CD14-positive monocyte (primary cell): Measurements from ENCODE around the gene CELF2. TPM values are rescaled to one million over a fixed set of nuclear protein-coding genes. Genes with fewer than 3 reads are reported as not detected.
A peak's percentile ranks its signal among the peaks of the same experiment; 100 is the strongest.

Experiments used
- DNase-seq, 3 donors: peaks; one replicate each; pipeline ENCODE4 v3.0.0-alpha.2; 2011 to 2022
- H2AFZ ChIP-seq: 2 replicates; pipeline ENCODE4 v1.6.0; 2012; ENCODE audit warnings: mild to moderate bottlenecking, low read depth, low read length, inconsistent platforms; ENCODE audit not compliant: insufficient read depth, poor library complexity, severe bottlenecking
- H3K27ac ChIP-seq, 2 donors: 1 replicate in 1 of 2; 2 replicates in 1 of 2; pipeline ENCODE4 v1.5.1; 2012 to 2013; ENCODE audit warnings: low read length in 2 of 2, control low read depth in 1 of 2, inconsistent platforms in 1 of 2, low read depth in 1 of 2, mild to moderate bottlenecking in 1 of 2
- H3K27me3 ChIP-seq, 2 donors: one replicate each; pipeline versions ENCODE4 v1.6.0 to v1.6.1; 2011 to 2013; ENCODE audit warnings: low read length in 2 of 2; ENCODE audit not compliant: control insufficient read depth in 2 of 2, insufficient read depth in 2 of 2
- H3K36me3 ChIP-seq, 2 donors: replicated peaks in 1 of 2; 1 replicate in 1 of 2; 2 replicates in 1 of 2; pipeline versions ENCODE4 v1.5.1 to v1.6.1; 2012 to 2013; ENCODE audit warnings: low read length in 2 of 2, control low read depth in 1 of 2, inconsistent platforms in 1 of 2, mild to moderate bottlenecking in 1 of 2; ENCODE audit not compliant: insufficient read depth in 2 of 2, control insufficient read depth in 1 of 2
- H3K4me1 ChIP-seq, 2 donors: 1 replicate in 1 of 2; 2 replicates in 1 of 2; pipeline versions ENCODE4 v1.5.1 to v1.6.1; 2012 to 2013; ENCODE audit warnings: low read length in 2 of 2, control low read depth in 1 of 2, inconsistent platforms in 1 of 2, mild to moderate bottlenecking in 1 of 2, moderate library complexity in 1 of 2; ENCODE audit not compliant: insufficient read depth in 2 of 2, control insufficient read depth in 1 of 2
- H3K4me2 ChIP-seq: replicated peaks from 2 replicates; pipeline ENCODE3; 2012; ENCODE audit warnings: low read length, moderate library complexity, mild to moderate bottlenecking; ENCODE audit not compliant: poor library complexity, severe bottlenecking; ENCODE audit errors: extremely low read depth
- H3K4me3 ChIP-seq, 3 experiments: fragments of 200-600 bp in 1 of 3; sonication (generic) in 1 of 3; replicated peaks in 1 of 3; 1 replicate in 2 of 3; 2 replicates in 1 of 3; pipeline ENCODE4 v1.5.1; 2011 to 2013; ENCODE audit warnings: low read length in 3 of 3, mild to moderate bottlenecking in 3 of 3, control low read depth in 2 of 3, low read depth in 2 of 3, inconsistent platforms in 1 of 3, moderate library complexity in 1 of 3
- H3K79me2 ChIP-seq: 2 replicates; pipeline ENCODE4 v1.6.0; 2012; ENCODE audit warnings: mild to moderate bottlenecking, control low read depth, inconsistent platforms, low read length, moderate library complexity; ENCODE audit not compliant: insufficient read depth
- H3K9ac ChIP-seq: 2 replicates; pipeline ENCODE4 v1.6.0; 2017; ENCODE audit warnings: low read length, mild to moderate bottlenecking; ENCODE audit not compliant: insufficient read depth, poor library complexity, severe bottlenecking
- H3K9me3 ChIP-seq, 2 donors: replicated peaks in 1 of 2; 1 replicate in 1 of 2; 2 replicates in 1 of 2; pipeline versions ENCODE4 v1.5.1 to v1.6.1; 2012 to 2013; ENCODE audit warnings: low read length in 2 of 2, control low read depth in 1 of 2; ENCODE audit not compliant: control insufficient read depth in 1 of 2, insufficient read depth in 1 of 2
- H4K20me1 ChIP-seq: 2 replicates; pipeline ENCODE4 v1.6.0; 2012; ENCODE audit warnings: mild to moderate bottlenecking, low read length, control low read depth, moderate library complexity; ENCODE audit not compliant: insufficient read depth
- H3K27ac Mint-ChIP-seq, 7 donors: one replicate each; pipeline ENCODE4 v1.8.0; 2020; ENCODE audit warnings: mild to moderate bottlenecking in 7 of 7, mixed read lengths in 7 of 7, moderate library complexity in 6 of 7, inconsistent platforms in 2 of 7
- H3K27me3 Mint-ChIP-seq, 3 donors: one replicate each; pipeline ENCODE4 v1.8.0; 2021 to 2022; ENCODE audit warnings: low read depth in 3 of 3, mild to moderate bottlenecking in 3 of 3, mixed read lengths in 3 of 3, moderate library complexity in 3 of 3, inconsistent platforms in 1 of 3
- H3K36me3 Mint-ChIP-seq, 2 donors: one replicate each; pipeline ENCODE4 v1.8.0; 2020; ENCODE audit warnings: mixed read lengths in 2 of 2, inconsistent platforms in 1 of 2, mild to moderate bottlenecking in 1 of 2
- H3K4me1 Mint-ChIP-seq: one replicate; pipeline ENCODE4 v1.8.0; 2020; ENCODE audit warnings: mild to moderate bottlenecking, mixed read lengths
- H3K4me3 Mint-ChIP-seq, 2 donors: one replicate each; pipeline ENCODE4 v1.8.0; 2020; ENCODE audit warnings: mild to moderate bottlenecking in 2 of 2, mixed read lengths in 2 of 2, moderate library complexity in 1 of 2
- H3K9me3 Mint-ChIP-seq, 7 donors: one replicate each; pipeline ENCODE4 v1.8.0; 2020 to 2022; ENCODE audit warnings: mixed read lengths in 7 of 7, mild to moderate bottlenecking in 6 of 7, moderate library complexity in 6 of 7, inconsistent platforms in 2 of 7
- CTCF ChIP-seq: fragments of 200-600 bp; IDR thresholded peaks from one replicate; pipeline ENCODE4 v1.8.0; 2022; ENCODE audit warnings: antibody characterized with exemption, mild to moderate bottlenecking
- WGBS: methylation state at CpG from one replicate; pipeline ENCODE4 v1.1.5; 2013; ENCODE audit warnings: missing lambda C conversion rate; ENCODE audit not compliant: insufficient coverage; 5-methylcytosine and 5-hydroxymethylcytosine counted together
- intact Hi-C, 2 donors: fragments of 100-400 bp; cut with micrococcal nuclease; formaldehyde crosslinking; loops; one replicate each; pipeline versions ENCODE4 v1.15.0 to v1.15.1; 2023
- polyA minus RNA-seq: library from RNA; depleted of rRNA, polyadenylated mRNA; stranded (reverse); fragments of >200 nt; gene quantifications from 2 replicates; pipeline ENCODE4 v1.2.3, GENCODE V29; 2012
- polyA plus RNA-seq, 3 donors: library from polyadenylated mRNA; depleted of rRNA in 1 of 3; unstranded in 2 of 3; stranded (reverse) in 1 of 3; fragments of 300-500 nt in 2 of 3; fragments of >200 nt in 1 of 3; fragmentation: Illumina TruSeq in 2 of 3; gene quantifications; 1 replicate in 2 of 3; 2 replicates in 1 of 3; pipeline ENCODE4 v1.2.3, GENCODE V29; 2012 to 2021
- total RNA-seq, 12 experiments: library from RNA in 1 of 12; stranded (reverse) in 1 of 12; fragments of 120-200 nt in 1 of 12; gene quantifications; one replicate each; pipeline ENCODE4 v1.2.4 and lab custom pipeline; 2013 to 2026; ENCODE audit warnings: mixed read lengths in 6 of 12, inconsistent platforms in 1 of 12

CELF2 gene
- total RNA-seq (2013), result 87.3 TPM
- polyA plus RNA-seq (10 to 100 TPM; 53.5 to 93.3 (median 80.5) TPM), polyA minus RNA-seq (134 and 176 TPM in 2 replicates), total RNA-seq (lab: John Stamatoyannopoulos, UW) (23.3 to 207 (median 178) reads per million in 11 experiments)

- Histone ChIP-seq H3K27me3 (peaks cover 82 to 85% of the 10 kb centered on the region in 2 donors), H3K79me2 (no peaks in the 10 kb centered on the region), H3K9me3 (peaks cover 0 to 6% of the 10 kb centered on the region in 2 donors), H3K4me2 (peak within 1 kb of the TSS; percentile 76), H3K4me3 (peak within 1 kb of the TSS; percentile 3 to 65 (median 50)), H3K4me1 (peaks cover 9 to 15% of the 10 kb centered on the region in 2 donors), H3K9ac (no peak within 1 kb of the TSS), H3K36me3 (no peaks in the 10 kb centered on the region), H2AFZ (peak within 1 kb of the TSS; percentile 64), H3K27ac (no peak within 1 kb of the TSS), H4K20me1 (no peaks in the 10 kb centered on the region)
- peak; percentile 4 to 22 (median 8) for DNase-seq
- intact Hi-C loops, result no loop called here
- Mint-ChIP-seq H3K9me3 (peaks cover 0 to 11% (median 6%) of the 10 kb centered on the region in 7 donors), H3K36me3 (no peaks in the 10 kb centered on the region), H3K4me3 (peak within 1 kb of the TSS; percentile 72 to 90), H3K27ac (no peak within 1 kb of the TSS), H3K4me1 (peaks cover 16% of the 10 kb centered on the region), H3K27me3 (peaks cover 69 to 86% (median 80%) of the 10 kb centered on the region in 3 donors)
- under 1% methylated on average over 133 of the region's 133 CpGs for WGBS
- TF ChIP-seq CTCF, result no peak
Measured at GRCh38 chr10:11017570-11018431, at the start of gene CELF2. TSS of gene CELF2 (plus strand) at chr10:11017872. CDS start at chr10:11018090, 218 bp downstream.

- H3K79me2 ChIP-seq, result no peaks in the 10 kb centered on the region
- Mint-ChIP-seq H3K27ac (no peak overlapping the region), H3K36me3 (no peaks in the 10 kb centered on the region), H3K4me3 (no peak overlapping the region), H3K4me1 (no peaks in the 10 kb centered on the region), H3K27me3 (peaks cover 3 to 15% (median 6%) of the 10 kb centered on the region in 3 donors), H3K9me3 (peaks cover 0 to 7% (median 2%) of the 10 kb centered on the region in 7 donors)
- no peak for DNase-seq
- H3K36me3 ChIP-seq, result no peaks in the 10 kb centered on the region
- no peak for TF ChIP-seq CTCF
- no peak overlapping the region for H3K9ac ChIP-seq
- no peak overlapping the region for H3K4me2 ChIP-seq
- no peak overlapping the region for H3K27ac ChIP-seq
- no peaks in the 10 kb centered on the region for H4K20me1 ChIP-seq
- no peak overlapping the region for H3K4me3 ChIP-seq
- no peaks in the 10 kb centered on the region for H3K9me3 ChIP-seq
- WGBS, result no CpG with 5 or more reads among the region's 4 CpGs
- H2AFZ ChIP-seq, result no peak overlapping the region
- intact Hi-C loops, result no loop called here
- no peaks in the 10 kb centered on the region for H3K4me1 ChIP-seq
- no peaks in the 10 kb centered on the region for H3K27me3 ChIP-seq
Measured at GRCh38 chr10:10968257-10968588, 49.4 kb upstream of the CELF2 start.
